ENCODE measurements around the gene NGEF. TPM values are rescaled to one million over a fixed set of nuclear protein-coding genes. Genes with fewer than 3 reads are reported as not detected.

Gene NGEF
- total and polyA plus RNA-seq, 7 donors = 0.28 to 13.9 (median 10.8) TPM; not detected in 2

- Histone ChIP-seq H3K27me3 (no peaks in the 10 kb centered on the region), H3K9me3 (no peaks in the 10 kb centered on the region), H3K4me1 (no peaks in the 10 kb centered on the region), H3K36me3 (no peaks in the 10 kb centered on the region), H3K27ac (no peak overlapping the region), H3K4me3 (no peak overlapping the region)
- intact Hi-C loops (cut with DNase I) = no loop called here
- no peak for DNase-seq
- TF ChIP-seq EP300 (IDR thresholded peaks at IDR 0.05) (no peak), CTCF (IDR thresholded peaks at IDR 0.05) (no peak), POLR2AphosphoS5 (IDR thresholded peaks at IDR 0.05) (no peak), POLR2A (IDR thresholded peaks at IDR 0.05) (no peak)
- WGBS, 2 donors = 86 to 90% methylated on average over 10 of the region's 10 CpGs
Observed at GRCh38 chr2:232973011-232973735, 39.9 kb downstream of the NGEF start.

GRCh38 chr2:232971744-232972143, 41.3 kb downstream of the NGEF start:
- H3K4me3 ChIP-seq = no peak overlapping the region
- intact Hi-C loops (cut with DNase I) = no loop called here
- TF ChIP-seq EP300 (IDR thresholded peaks at IDR 0.05) (no peak), CTCF (IDR thresholded peaks at IDR 0.05) (no peak)
- DNase-seq = no peak
- no peaks in the 10 kb centered on the region for H3K9me3 ChIP-seq
- no peaks in the 10 kb centered on the region for H3K4me1 ChIP-seq
- no peaks in the 10 kb centered on the region for H3K36me3 ChIP-seq
- no peak overlapping the region for H3K27ac ChIP-seq
- H3K27me3 ChIP-seq = no peaks in the 10 kb centered on the region
- 77 to 89% methylated on average over 5 of the region's 5 CpGs for WGBS, 2 donors

- intact Hi-C loops (cut with DNase I) = no loop called here
- no peak for DNase-seq
- no peak for TF ChIP-seq CTCF (IDR thresholded peaks at IDR 0.05)
- no peak for TF ChIP-seq EP300 (IDR thresholded peaks at IDR 0.05)
- TF ChIP-seq POLR2A (IDR thresholded peaks at IDR 0.05) = no peak
- no peak for TF ChIP-seq POLR2AphosphoS5 (IDR thresholded peaks at IDR 0.05)
- no peak overlapping the region for H3K27ac ChIP-seq
- H3K4me3 ChIP-seq = no peak overlapping the region
- H3K36me3 ChIP-seq = no peaks in the 10 kb centered on the region
- H3K27me3 ChIP-seq = no peaks in the 10 kb centered on the region
- no peaks in the 10 kb centered on the region for H3K4me1 ChIP-seq
- 85 to 95% methylated on average over 2 of the region's 2 CpGs for WGBS, 2 donors
- no peaks in the 10 kb centered on the region for H3K9me3 ChIP-seq
Observed at GRCh38 chr2:232970051-232970450, 43.0 kb downstream of the NGEF start.

GRCh38 chr2:232967474-232967873, 45.6 kb downstream of the NGEF start:
- Histone ChIP-seq H3K4me3 (no peak overlapping the region), H3K4me1 (no peaks in the 10 kb centered on the region), H3K36me3 (no peaks in the 10 kb centered on the region), H3K9me3 (no peaks in the 10 kb centered on the region), H3K27ac (no peak overlapping the region), H3K27me3 (no peaks in the 10 kb centered on the region)
- no peak for DNase-seq
- no peak for TF ChIP-seq POLR2A (IDR thresholded peaks at IDR 0.05)
- no peak for TF ChIP-seq EP300 (IDR thresholded peaks at IDR 0.05)
- TF ChIP-seq CTCF (IDR thresholded peaks at IDR 0.05) = no peak
- TF ChIP-seq POLR2AphosphoS5 (IDR thresholded peaks at IDR 0.05) = no peak
- WGBS, 2 donors = 5 to 69% methylated on average over 2 of the region's 2 CpGs
- intact Hi-C loops (cut with DNase I) = no loop called here

GRCh38 chr2:232966122-232966521, 46.9 kb downstream of the NGEF start:
- WGBS, 2 donors = 68 to 83% methylated on average over 5 of the region's 5 CpGs
- DNase-seq = no peak
- intact Hi-C loops (cut with DNase I) = no loop called here

More at GRCh38 chr2:232966122-232966521, 46.9 kb downstream of the NGEF start:
- no peaks in the 10 kb centered on the region for H3K4me1 ChIP-seq
- peaks cover 0 to 5% (median 0%) of the 10 kb centered on the region in 4 donors for H3K9me3 ChIP-seq
- no peaks in the 10 kb centered on the region for H3K27me3 ChIP-seq
- no peak for TF ChIP-seq POLR2A (IDR thresholded peaks at IDR 0.05)
- TF ChIP-seq POLR2AphosphoS5 (IDR thresholded peaks at IDR 0.05) = no peak
- TF ChIP-seq CTCF (IDR thresholded peaks at IDR 0.05) = no peak
- no peak for TF ChIP-seq EP300 (IDR thresholded peaks at IDR 0.05)
- H3K4me3 ChIP-seq = no peak overlapping the region
- no peak overlapping the region for H3K27ac ChIP-seq
- no peaks in the 10 kb centered on the region for H3K36me3 ChIP-seq
